Fibroblast of skin of right quadriceps (primary cell): ENCODE measurements around the gene GRAP2.
"Not testable (repeated sequence)": the region's sequence is repeated elsewhere in the genome, so short reads cannot be mapped to it uniquely, and the experiment has no call there.

Experiments used
- DNase-seq: peaks from one replicate; pipeline ENCODE4 v3.0.0-alpha.2; 2013

The GRAP2 gene

GRCh38 chr22:39898997-39899396 is 1.9 kb upstream of the GRAP2 start:
- DNase-seq: no peak

GRCh38 chr22:39901565-39902146 is 772 bp downstream of the GRAP2 start:
- no peak for DNase-seq

GRCh38 chr22:39904024-39904423 is 3.1 kb downstream of the GRAP2 start:
- DNase-seq: not testable (repeated sequence)

- no peak for DNase-seq
Measured at GRCh38 chr22:39904862-39905261, 4.0 kb downstream of the GRAP2 start.

GRCh38 chr22:39905687-39906086 is 4.8 kb downstream of the GRAP2 start:
- DNase-seq: no peak

GRCh38 chr22:39906207-39906606 is 5.3 kb downstream of the GRAP2 start:
- no peak for DNase-seq

- DNase-seq: no peak
Measured at GRCh38 chr22:39907047-39907446, 6.2 kb downstream of the GRAP2 start.

- DNase-seq: no peak
Measured at GRCh38 chr22:39907605-39908097, 6.8 kb downstream of the GRAP2 start.

- DNase-seq: no peak
Measured at GRCh38 chr22:39908136-39908535, 7.3 kb downstream of the GRAP2 start.

GRCh38 chr22:39908737-39909136 is 7.9 kb downstream of the GRAP2 start:
- DNase-seq: peak; percentile 4

GRCh38 chr22:39910876-39911613 is 10.2 kb downstream of the GRAP2 start:
- DNase-seq: no peak

- DNase-seq: no peak
Measured at GRCh38 chr22:39913321-39913720, 12.4 kb downstream of the GRAP2 start.

- DNase-seq: no peak
Measured at GRCh38 chr22:39913886-39914285, 13.0 kb downstream of the GRAP2 start.

- no peak for DNase-seq
Measured at GRCh38 chr22:39914584-39914983, 13.7 kb downstream of the GRAP2 start.

GRCh38 chr22:39915295-39915726 is 14.4 kb downstream of the GRAP2 start:
- DNase-seq: no peak

- no peak for DNase-seq
Measured at GRCh38 chr22:39916496-39916895, 15.6 kb downstream of the GRAP2 start.

- no peak for DNase-seq
Measured at GRCh38 chr22:39917197-39917643, 16.3 kb downstream of the GRAP2 start.

- no peak for DNase-seq
Measured at GRCh38 chr22:39917776-39918495, 17.1 kb downstream of the GRAP2 start.

GRCh38 chr22:39920134-39920743 is 19.4 kb downstream of the GRAP2 start:
- DNase-seq: no peak

- no peak for DNase-seq
Measured at GRCh38 chr22:39923696-39924095, 22.8 kb downstream of the GRAP2 start.

GRCh38 chr22:39924286-39924685 is 23.4 kb downstream of the GRAP2 start:
- no peak for DNase-seq

GRCh38 chr22:39925273-39925672 is 24.4 kb downstream of the GRAP2 start:
- DNase-seq: no peak
